SK-N-SH treated with all-trans-retinoic acid at 6 μM for 48 hours (cell line): Measurements from ENCODE around the gene ZNF138.

Experiments
- ATAC-seq: fragments of 200-7000 bp; cut with Tn5 transposase; 3 replicates; pipeline ENCODE4 v1.9.1; 2020; ENCODE audit warnings: mild to moderate bottlenecking, moderate library complexity
- ARNTL ChIP-seq: fragments of 450-650 bp; formaldehyde crosslinking; IDR thresholded peaks from 2 replicates; pipeline ENCODE4 v1.5.0; 2020; ENCODE audit warnings: low read depth, mild to moderate bottlenecking, moderate library complexity, borderline replicate concordance
- BACH2 ChIP-seq: fragments of 250-450 bp; sonication (Bioruptor Pico); IDR thresholded peaks from 2 replicates; pipeline ENCODE4 v1.9.0; 2021; ENCODE audit warnings: mild to moderate bottlenecking, borderline replicate concordance
- CSDC2 ChIP-seq: fragments of 250-450 bp; sonication (Bioruptor Pico); IDR thresholded peaks from 2 replicates; pipeline ENCODE4 v1.5.0; 2020; ENCODE audit warnings: mild to moderate bottlenecking, moderate library complexity
- ESRRG ChIP-seq: fragments of 250-450 bp; sonication (Bioruptor Pico); IDR thresholded peaks from 2 replicates; pipeline ENCODE4 v1.6.1; 2021; ENCODE audit warnings: mild to moderate bottlenecking
- GLIS3 ChIP-seq: fragments of 250-450 bp; sonication (Bioruptor Pico); IDR thresholded peaks from 2 replicates; pipeline ENCODE4 v1.5.0; 2020; ENCODE audit warnings: mild to moderate bottlenecking, moderate library complexity
- ISL1 ChIP-seq: fragments of 250-450 bp; sonication (Bioruptor Pico); IDR thresholded peaks from 2 replicates; pipeline ENCODE4 v2.1.2; 2022; ENCODE audit warnings: mild to moderate bottlenecking, moderate library complexity
- OSR1 ChIP-seq: fragments of 250-450 bp; sonication (Bioruptor Pico); IDR thresholded peaks from 2 replicates; pipeline ENCODE4 v1.8.0; 2022; ENCODE audit warnings: moderate library complexity, mild to moderate bottlenecking, inconsistent platforms
- PPARA ChIP-seq: fragments of 250-450 bp; sonication (Bioruptor Pico); IDR thresholded peaks from 2 replicates; pipeline ENCODE4 v1.5.0; 2020; ENCODE audit warnings: mild to moderate bottlenecking, borderline replicate concordance
- RARB ChIP-seq: fragments of 250-450 bp; sonication (Bioruptor Pico); IDR thresholded peaks from 2 replicates; pipeline ENCODE4 v1.8.0; 2021; ENCODE audit warnings: mild to moderate bottlenecking, moderate library complexity
- TCF4 ChIP-seq: fragments of 250-450 bp; sonication (Bioruptor Pico); IDR thresholded peaks from 2 replicates; pipeline ENCODE4 v1.8.0; 2021; ENCODE audit warnings: mild to moderate bottlenecking, moderate library complexity, borderline replicate concordance
- TOX ChIP-seq: fragments of 250-450 bp; sonication (Bioruptor Pico); IDR thresholded peaks from 2 replicates; pipeline ENCODE4 v1.8.0; 2021; ENCODE audit warnings: mild to moderate bottlenecking, moderate library complexity, borderline replicate concordance
- ZC3H10 ChIP-seq: fragments of 250-450 bp; sonication (Bioruptor Pico); IDR thresholded peaks from 2 replicates; pipeline ENCODE4 v1.5.1; 2021; ENCODE audit warnings: mild to moderate bottlenecking, moderate library complexity
- ZFP30 ChIP-seq: fragments of 450-650 bp; formaldehyde crosslinking; IDR thresholded peaks from 2 replicates; pipeline ENCODE4 v1.5.0; 2022; ENCODE audit warnings: mild to moderate bottlenecking, moderate library complexity
- ZNF565 ChIP-seq: fragments of 450-650 bp; formaldehyde crosslinking; conservative IDR thresholded peaks from 2 replicates; pipeline ENCODE4 v1.5.0; 2020; ENCODE audit warnings: low read depth, mild to moderate bottlenecking, moderate library complexity
- ZNF70 ChIP-seq: fragments of 450-650 bp; formaldehyde crosslinking; IDR thresholded peaks from 2 replicates; pipeline ENCODE4 v1.5.0; 2020; ENCODE audit warnings: mild to moderate bottlenecking, moderate library complexity
- ZNF8 ChIP-seq: fragments of 450-650 bp; formaldehyde crosslinking; IDR thresholded peaks from 2 replicates; pipeline ENCODE4 v1.5.0; 2020; ENCODE audit warnings: mild to moderate bottlenecking, moderate library complexity
- TF ChIP-seq, protein P1 (sequence below): fragments of 250-450 bp; sonication (Bioruptor Pico); IDR thresholded peaks from 2 replicates; pipeline ENCODE4 v1.8.0; 2020; ENCODE audit warnings: mild to moderate bottlenecking, moderate library complexity, borderline replicate concordance
- TF ChIP-seq, protein P2 (sequence below): fragments of 250-450 bp; sonication (Bioruptor Pico); IDR thresholded peaks from 2 replicates; pipeline ENCODE4 v1.5.1; 2020; ENCODE audit warnings: low read depth, mild to moderate bottlenecking, moderate library complexity
- TF ChIP-seq, protein P3 (sequence below): fragments of 250-450 bp; sonication (Bioruptor Pico); IDR thresholded peaks from 2 replicates; pipeline ENCODE4 v1.5.1; 2021; ENCODE audit warnings: mild to moderate bottlenecking, moderate library complexity
- TF ChIP-seq, protein P4 (sequence below): fragments of 250-450 bp; sonication (Bioruptor Pico); IDR thresholded peaks from 2 replicates; pipeline ENCODE4 v1.5.0; 2020; ENCODE audit warnings: mild to moderate bottlenecking, moderate library complexity
- TF ChIP-seq, protein P5 (sequence below): fragments of 250-450 bp; sonication (Bioruptor Pico); IDR thresholded peaks from 2 replicates; pipeline ENCODE4 v1.8.0; 2021; ENCODE audit warnings: low read depth, mild to moderate bottlenecking, moderate library complexity, borderline replicate concordance

ZNF138 gene

DNA sequence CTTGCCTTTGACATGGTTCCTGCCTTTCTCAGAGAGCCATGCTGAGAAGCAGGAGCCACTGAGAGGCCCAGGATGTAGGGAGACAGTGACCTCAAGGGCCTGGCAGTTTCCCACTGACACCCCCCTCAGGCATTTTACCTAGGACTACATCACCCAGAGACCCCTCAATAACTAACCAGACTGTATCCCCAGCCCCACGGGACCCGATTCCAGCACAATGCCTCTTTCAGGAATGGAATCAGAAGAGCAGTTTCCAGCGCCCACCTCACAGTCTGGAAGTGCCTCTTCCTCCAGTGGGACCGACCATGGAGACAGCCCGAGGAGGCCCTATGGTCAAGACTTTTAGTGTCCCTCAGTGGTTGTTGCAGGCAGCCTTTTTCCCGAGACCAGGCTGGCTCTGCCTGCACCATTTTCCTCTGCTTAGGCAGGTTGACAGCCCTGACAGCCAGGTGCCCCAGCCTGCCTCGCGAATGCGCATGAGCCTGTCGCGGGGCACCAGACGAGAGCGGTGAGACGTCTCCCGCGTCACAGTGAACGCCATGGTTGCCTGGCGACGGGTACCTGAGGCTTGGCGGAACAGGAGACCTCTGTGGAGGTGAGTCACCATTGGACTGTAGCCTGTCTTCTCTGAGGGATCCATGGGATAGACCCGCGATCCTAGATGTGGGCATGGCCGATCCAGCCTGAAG, 80.5 kb downstream of the ZNF138 start:
- no peak for TF ChIP-seq CSDC2 (CRISPR knock-in tag)
- no peak for TF ChIP-seq PPARA (CRISPR knock-in tag)
- no peak for TF ChIP-seq TCF4 (CRISPR knock-in tag)
- no peak for TF ChIP-seq ZFP30
- TF ChIP-seq OSR1 (CRISPR knock-in tag) = no peak
- TF ChIP-seq, protein P1, sequence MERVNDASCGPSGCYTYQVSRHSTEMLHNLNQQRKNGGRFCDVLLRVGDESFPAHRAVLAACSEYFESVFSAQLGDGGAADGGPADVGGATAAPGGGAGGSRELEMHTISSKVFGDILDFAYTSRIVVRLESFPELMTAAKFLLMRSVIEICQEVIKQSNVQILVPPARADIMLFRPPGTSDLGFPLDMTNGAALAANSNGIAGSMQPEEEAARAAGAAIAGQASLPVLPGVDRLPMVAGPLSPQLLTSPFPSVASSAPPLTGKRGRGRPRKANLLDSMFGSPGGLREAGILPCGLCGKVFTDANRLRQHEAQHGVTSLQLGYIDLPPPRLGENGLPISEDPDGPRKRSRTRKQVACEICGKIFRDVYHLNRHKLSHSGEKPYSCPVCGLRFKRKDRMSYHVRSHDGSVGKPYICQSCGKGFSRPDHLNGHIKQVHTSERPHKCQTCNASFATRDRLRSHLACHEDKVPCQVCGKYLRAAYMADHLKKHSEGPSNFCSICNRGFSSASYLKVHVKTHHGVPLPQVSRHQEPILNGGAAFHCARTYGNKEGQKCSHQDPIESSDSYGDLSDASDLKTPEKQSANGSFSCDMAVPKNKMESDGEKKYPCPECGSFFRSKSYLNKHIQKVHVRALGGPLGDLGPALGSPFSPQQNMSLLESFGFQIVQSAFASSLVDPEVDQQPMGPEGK (CRISPR knock-in tag) = no peak
- TF ChIP-seq, protein P2, sequence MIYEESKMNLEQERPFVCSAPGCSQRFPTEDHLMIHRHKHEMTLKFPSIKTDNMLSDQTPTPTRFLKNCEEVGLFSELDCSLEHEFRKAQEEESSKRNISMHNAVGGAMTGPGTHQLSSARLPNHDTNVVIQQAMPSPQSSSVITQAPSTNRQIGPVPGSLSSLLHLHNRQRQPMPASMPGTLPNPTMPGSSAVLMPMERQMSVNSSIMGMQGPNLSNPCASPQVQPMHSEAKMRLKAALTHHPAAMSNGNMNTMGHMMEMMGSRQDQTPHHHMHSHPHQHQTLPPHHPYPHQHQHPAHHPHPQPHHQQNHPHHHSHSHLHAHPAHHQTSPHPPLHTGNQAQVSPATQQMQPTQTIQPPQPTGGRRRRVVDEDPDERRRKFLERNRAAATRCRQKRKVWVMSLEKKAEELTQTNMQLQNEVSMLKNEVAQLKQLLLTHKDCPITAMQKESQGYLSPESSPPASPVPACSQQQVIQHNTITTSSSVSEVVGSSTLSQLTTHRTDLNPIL (CRISPR knock-in tag) = no peak
- TF ChIP-seq, protein P3, sequence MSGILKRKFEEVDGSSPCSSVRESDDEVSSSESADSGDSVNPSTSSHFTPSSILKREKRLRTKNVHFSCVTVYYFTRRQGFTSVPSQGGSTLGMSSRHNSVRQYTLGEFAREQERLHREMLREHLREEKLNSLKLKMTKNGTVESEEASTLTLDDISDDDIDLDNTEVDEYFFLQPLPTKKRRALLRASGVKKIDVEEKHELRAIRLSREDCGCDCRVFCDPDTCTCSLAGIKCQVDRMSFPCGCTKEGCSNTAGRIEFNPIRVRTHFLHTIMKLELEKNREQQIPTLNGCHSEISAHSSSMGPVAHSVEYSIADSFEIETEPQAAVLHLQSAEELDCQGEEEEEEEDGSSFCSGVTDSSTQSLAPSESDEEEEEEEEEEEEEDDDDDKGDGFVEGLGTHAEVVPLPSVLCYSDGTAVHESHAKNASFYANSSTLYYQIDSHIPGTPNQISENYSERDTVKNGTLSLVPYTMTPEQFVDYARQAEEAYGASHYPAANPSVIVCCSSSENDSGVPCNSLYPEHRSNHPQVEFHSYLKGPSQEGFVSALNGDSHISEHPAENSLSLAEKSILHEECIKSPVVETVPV (CRISPR knock-in tag) = no peak
- no peak for TF ChIP-seq TOX (CRISPR knock-in tag)
- TF ChIP-seq, protein P4, sequence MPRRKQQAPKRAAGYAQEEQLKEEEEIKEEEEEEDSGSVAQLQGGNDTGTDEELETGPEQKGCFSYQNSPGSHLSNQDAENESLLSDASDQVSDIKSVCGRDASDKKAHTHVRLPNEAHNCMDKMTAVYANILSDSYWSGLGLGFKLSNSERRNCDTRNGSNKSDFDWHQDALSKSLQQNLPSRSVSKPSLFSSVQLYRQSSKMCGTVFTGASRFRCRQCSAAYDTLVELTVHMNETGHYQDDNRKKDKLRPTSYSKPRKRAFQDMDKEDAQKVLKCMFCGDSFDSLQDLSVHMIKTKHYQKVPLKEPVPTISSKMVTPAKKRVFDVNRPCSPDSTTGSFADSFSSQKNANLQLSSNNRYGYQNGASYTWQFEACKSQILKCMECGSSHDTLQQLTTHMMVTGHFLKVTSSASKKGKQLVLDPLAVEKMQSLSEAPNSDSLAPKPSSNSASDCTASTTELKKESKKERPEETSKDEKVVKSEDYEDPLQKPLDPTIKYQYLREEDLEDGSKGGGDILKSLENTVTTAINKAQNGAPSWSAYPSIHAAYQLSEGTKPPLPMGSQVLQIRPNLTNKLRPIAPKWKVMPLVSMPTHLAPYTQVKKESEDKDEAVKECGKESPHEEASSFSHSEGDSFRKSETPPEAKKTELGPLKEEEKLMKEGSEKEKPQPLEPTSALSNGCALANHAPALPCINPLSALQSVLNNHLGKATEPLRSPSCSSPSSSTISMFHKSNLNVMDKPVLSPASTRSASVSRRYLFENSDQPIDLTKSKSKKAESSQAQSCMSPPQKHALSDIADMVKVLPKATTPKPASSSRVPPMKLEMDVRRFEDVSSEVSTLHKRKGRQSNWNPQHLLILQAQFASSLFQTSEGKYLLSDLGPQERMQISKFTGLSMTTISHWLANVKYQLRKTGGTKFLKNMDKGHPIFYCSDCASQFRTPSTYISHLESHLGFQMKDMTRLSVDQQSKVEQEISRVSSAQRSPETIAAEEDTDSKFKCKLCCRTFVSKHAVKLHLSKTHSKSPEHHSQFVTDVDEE (CRISPR knock-in tag) = no peak
- TF ChIP-seq ESRRG (CRISPR knock-in tag) = no peak
- TF ChIP-seq BACH2 (CRISPR knock-in tag) = no peak
- TF ChIP-seq ZNF8 (CRISPR knock-in tag) = no peak
- TF ChIP-seq, protein P5, sequence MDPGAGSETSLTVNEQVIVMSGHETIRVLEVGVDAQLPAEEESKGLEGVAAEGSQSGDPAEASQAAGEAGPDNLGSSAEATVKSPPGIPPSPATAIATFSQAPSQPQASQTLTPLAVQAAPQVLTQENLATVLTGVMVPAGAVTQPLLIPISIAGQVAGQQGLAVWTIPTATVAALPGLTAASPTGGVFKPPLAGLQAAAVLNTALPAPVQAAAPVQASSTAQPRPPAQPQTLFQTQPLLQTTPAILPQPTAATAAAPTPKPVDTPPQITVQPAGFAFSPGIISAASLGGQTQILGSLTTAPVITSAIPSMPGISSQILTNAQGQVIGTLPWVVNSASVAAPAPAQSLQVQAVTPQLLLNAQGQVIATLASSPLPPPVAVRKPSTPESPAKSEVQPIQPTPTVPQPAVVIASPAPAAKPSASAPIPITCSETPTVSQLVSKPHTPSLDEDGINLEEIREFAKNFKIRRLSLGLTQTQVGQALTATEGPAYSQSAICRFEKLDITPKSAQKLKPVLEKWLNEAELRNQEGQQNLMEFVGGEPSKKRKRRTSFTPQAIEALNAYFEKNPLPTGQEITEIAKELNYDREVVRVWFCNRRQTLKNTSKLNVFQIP (CRISPR knock-in tag) = no peak
- no peak for ATAC-seq

DNA sequence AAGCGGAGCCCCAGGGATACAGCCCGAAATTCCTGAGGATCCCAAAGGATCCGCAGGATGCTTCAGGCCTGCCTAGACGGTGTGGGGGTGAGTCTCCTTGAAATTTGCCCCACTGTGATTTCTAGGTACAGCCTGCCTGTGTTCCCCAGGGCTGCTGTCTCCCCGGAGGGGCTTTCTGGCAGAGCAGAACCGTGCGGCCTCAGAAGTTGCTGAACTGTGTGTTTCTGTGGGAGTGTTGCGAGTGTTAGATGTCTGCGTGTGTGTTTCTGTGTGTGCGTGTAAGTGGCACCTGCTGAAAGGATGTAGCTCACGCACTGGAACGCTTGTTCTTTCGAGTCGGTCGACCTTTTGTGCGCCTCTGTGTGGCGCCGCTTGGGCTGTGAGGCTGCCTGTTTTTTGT, 81.0 kb downstream of the ZNF138 start:
- ATAC-seq = no peak
- TF ChIP-seq, protein P3 (CRISPR knock-in tag) = no peak
- TF ChIP-seq, protein P5 (CRISPR knock-in tag) = no peak
- no peak for TF ChIP-seq ZFP30
- no peak for TF ChIP-seq ZC3H10 (CRISPR knock-in tag)
- TF ChIP-seq OSR1 (CRISPR knock-in tag) = no peak
- TF ChIP-seq GLIS3 (CRISPR knock-in tag) = no peak
- TF ChIP-seq ESRRG (CRISPR knock-in tag) = no peak
- TF ChIP-seq ZNF70 = no peak
- no peak for TF ChIP-seq RARB (CRISPR knock-in tag)
- TF ChIP-seq ZNF565 (CRISPR knock-in tag) = no peak
- TF ChIP-seq ISL1 = no peak
- no peak for TF ChIP-seq CSDC2 (CRISPR knock-in tag)
- TF ChIP-seq ARNTL (CRISPR knock-in tag) = no peak
- no peak for TF ChIP-seq PPARA (CRISPR knock-in tag)
- TF ChIP-seq, all 23 proteins: peak for 0
